ENCODE results near the gene FMNL1. TPM values are rescaled to one million over a fixed set of nuclear protein-coding genes. Genes with fewer than 3 reads are reported as not detected.

FMNL1 gene
- total and polyA plus RNA-seq, 2 donors from 2014 or later, result 2.3 to 32.9 TPM

DNA sequence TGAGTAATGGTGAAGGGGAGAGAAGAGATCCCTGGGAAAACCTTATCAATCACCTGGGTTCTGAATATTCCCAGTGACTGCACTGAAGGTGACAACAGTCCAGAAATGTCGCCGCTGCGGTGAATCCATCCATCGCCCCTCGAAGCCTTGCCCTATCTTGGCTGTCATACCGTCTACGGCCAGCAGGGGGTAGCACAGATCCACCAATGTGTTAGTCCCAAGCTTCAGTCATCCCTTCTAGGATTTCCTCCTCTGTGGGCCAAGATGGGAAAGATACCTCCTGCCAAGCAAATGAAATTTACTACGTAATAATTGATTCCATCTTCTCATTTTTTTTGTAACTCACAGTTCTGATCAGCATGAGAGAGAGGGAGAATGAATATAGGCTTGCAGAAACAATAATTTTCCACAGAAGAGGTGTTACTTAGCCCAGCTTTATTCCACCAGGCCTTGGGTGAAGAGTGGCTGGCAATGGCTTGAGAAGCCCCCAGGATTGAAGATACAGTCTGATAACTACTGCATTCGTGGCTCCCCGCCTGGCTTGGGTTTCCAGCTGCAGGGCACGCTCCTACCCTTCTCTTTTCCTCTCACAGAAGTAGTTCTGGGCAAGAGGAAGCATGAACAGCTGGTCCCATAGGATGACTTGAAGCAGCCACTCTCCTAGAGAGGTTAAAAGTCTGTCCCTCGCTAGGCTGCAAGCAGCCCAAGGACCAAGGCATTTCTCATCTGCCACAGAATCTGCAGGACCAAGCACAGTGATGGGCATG lies 2.6 kb upstream of the FMNL1 start:
- intact Hi-C loops (cut with DNase I), result no loop called here
- Histone ChIP-seq H3K9me3 (ENCODE audit: control insufficient read depth in 2 of 3, insufficient read depth in 1 of 3, low read length in 3 of 3) (no peaks in the 10 kb centered on the region), H3K27ac (ENCODE audit: low read depth in 2 of 2, low read length in 2 of 2) (no peak overlapping the region), H3K9ac (ENCODE audit: low read length in 3 of 3) (peak overlapping the region in 1 of 3 donors; percentile 1), H3K4me1 (ENCODE audit: control insufficient read depth in 2 of 3, insufficient read depth in 2 of 3, low read depth in 1 of 3, low read length in 3 of 3) (no peaks in the 10 kb centered on the region), H3K4me3 (ENCODE audit: low read length in 3 of 3) (no peak overlapping the region), H3K36me3 (ENCODE audit: control insufficient read depth in 2 of 3, insufficient read depth in 3 of 3, low read length in 3 of 3) (no peaks in the 10 kb centered on the region), H3K27me3 (ENCODE audit: control insufficient read depth, insufficient read depth, low read length) (no peaks in the 10 kb centered on the region)
- TF ChIP-seq, protein P1, sequence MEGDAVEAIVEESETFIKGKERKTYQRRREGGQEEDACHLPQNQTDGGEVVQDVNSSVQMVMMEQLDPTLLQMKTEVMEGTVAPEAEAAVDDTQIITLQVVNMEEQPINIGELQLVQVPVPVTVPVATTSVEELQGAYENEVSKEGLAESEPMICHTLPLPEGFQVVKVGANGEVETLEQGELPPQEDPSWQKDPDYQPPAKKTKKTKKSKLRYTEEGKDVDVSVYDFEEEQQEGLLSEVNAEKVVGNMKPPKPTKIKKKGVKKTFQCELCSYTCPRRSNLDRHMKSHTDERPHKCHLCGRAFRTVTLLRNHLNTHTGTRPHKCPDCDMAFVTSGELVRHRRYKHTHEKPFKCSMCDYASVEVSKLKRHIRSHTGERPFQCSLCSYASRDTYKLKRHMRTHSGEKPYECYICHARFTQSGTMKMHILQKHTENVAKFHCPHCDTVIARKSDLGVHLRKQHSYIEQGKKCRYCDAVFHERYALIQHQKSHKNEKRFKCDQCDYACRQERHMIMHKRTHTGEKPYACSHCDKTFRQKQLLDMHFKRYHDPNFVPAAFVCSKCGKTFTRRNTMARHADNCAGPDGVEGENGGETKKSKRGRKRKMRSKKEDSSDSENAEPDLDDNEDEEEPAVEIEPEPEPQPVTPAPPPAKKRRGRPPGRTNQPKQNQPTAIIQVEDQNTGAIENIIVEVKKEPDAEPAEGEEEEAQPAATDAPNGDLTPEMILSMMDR (IDR thresholded peaks at IDR 0.05; ENCODE audit: borderline replicate concordance, extremely low read depth, insufficient read depth), result peak; percentile 98
- DNase-seq, result peak; percentile 89 to 92 (median 91)
- FAIRE-seq, result peak; percentile 53

DNA sequence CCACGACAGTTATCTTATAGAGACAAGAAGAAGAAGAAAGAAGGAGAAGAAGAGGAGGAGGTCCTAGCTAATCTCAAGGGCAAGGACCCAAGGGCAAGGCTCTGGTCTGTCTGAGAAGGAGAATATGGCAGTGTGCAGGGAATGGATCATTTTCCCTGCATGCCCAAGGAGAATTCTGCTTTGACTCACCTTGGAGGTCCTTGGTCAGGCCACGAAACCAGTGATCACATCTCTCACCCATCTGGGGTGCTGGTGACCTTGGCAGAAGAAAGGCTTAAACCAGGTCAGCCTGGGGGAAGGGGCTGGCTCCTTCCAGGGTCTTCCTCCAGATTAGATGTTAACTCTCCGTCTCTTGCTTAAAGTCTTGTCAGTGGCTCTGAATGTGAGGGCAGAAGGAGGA lies 1.6 kb upstream of the FMNL1 start:
- Histone ChIP-seq H3K4me1 (ENCODE audit: control insufficient read depth in 2 of 3, insufficient read depth in 2 of 3, low read depth in 1 of 3, low read length in 3 of 3) (no peaks in the 10 kb centered on the region), H3K4me3 (ENCODE audit: low read length in 3 of 3) (no peak overlapping the region), H3K27ac (ENCODE audit: low read depth in 2 of 2, low read length in 2 of 2) (no peak overlapping the region), H3K9ac (ENCODE audit: low read length in 3 of 3) (no peak overlapping the region), H3K9me3 (ENCODE audit: control insufficient read depth in 2 of 3, insufficient read depth in 1 of 3, low read length in 3 of 3) (no peaks in the 10 kb centered on the region), H3K27me3 (ENCODE audit: control insufficient read depth, insufficient read depth, low read length) (no peaks in the 10 kb centered on the region), H3K36me3 (ENCODE audit: control insufficient read depth in 2 of 3, insufficient read depth in 3 of 3, low read length in 3 of 3) (no peaks in the 10 kb centered on the region)
- intact Hi-C loops (cut with DNase I), result loop anchor here (10.0 kb wide), 1 partner anchor 165 kb away; no protein-coding TSS in a partner anchor
- no peak for FAIRE-seq
- no peak for DNase-seq
- TF ChIP-seq, protein P1 (IDR thresholded peaks at IDR 0.05; ENCODE audit: borderline replicate concordance, extremely low read depth, insufficient read depth), result no peak

DNA sequence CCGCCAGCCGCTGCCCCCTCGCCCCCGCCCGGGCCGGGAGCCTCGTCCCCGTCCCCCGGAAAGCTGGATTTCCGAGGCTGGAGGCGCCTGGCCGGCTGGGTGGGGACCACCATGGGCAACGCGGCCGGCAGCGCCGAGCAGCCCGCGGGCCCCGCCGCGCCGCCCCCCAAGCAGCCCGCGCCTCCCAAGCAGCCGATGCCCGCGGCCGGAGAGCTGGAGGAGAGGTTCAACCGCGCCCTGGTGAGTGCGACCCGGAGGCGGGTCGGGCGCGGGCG lies 266 bp downstream of the FMNL1 start:
- intact Hi-C loops (cut with DNase I), result loop anchor here (10.0 kb wide), 1 partner anchor 163 kb away; no protein-coding TSS in a partner anchor

More for the DNA sequence above, 266 bp downstream of the FMNL1 start:
- Histone ChIP-seq H3K9me3 (ENCODE audit: control insufficient read depth in 2 of 3, insufficient read depth in 1 of 3, low read length in 3 of 3) (no peaks in the 10 kb centered on the region), H3K4me1 (ENCODE audit: control insufficient read depth in 2 of 3, insufficient read depth in 2 of 3, low read depth in 1 of 3, low read length in 3 of 3) (no peaks in the 10 kb centered on the region), H3K4me3 (ENCODE audit: low read length in 3 of 3) (no peak overlapping the region), H3K36me3 (ENCODE audit: control insufficient read depth in 2 of 3, insufficient read depth in 3 of 3, low read length in 3 of 3) (no peaks in the 10 kb centered on the region), H3K27ac (ENCODE audit: low read depth in 2 of 2, low read length in 2 of 2) (no peak overlapping the region), H3K27me3 (ENCODE audit: control insufficient read depth, insufficient read depth, low read length) (no peaks in the 10 kb centered on the region), H3K9ac (ENCODE audit: low read length in 3 of 3) (no peak overlapping the region)
- DNase-seq, result no peak
- TF ChIP-seq, protein P1 (IDR thresholded peaks at IDR 0.05; ENCODE audit: borderline replicate concordance, extremely low read depth, insufficient read depth), result no peak
- FAIRE-seq, result no peak

Measured in kidney (tissue), 14 donors.